Endothelial cell of umbilical vein (primary cell): Measurements from ENCODE around the gene UBE2M. TPM values are rescaled to one million over a fixed set of nuclear protein-coding genes. Genes with fewer than 3 reads are reported as not detected.
A peak's percentile ranks its signal among the peaks of the same experiment; 100 is the strongest.

Source experiments
- BruUV-seq: library from RNA; stranded (reverse); fragments of 400-500 nt; replicated peaks from 2 replicates; lab custom pipeline; 2021; lab: Mats Ljungman, UMichigan
- CTCF ChIA-PET: fragments of 300-600, 350-600 bp; sonication (Branson Sonifier 250); formaldehyde crosslinking; loops from one replicate; lab custom pipeline; 2021; ENCODE audit warnings: antibody characterized with exemption, inconsistent platforms; lab: Charles Lee
- POLR2A ChIA-PET: fragments of 300-600, 350-600 bp; sonication (Branson Sonifier 250); formaldehyde crosslinking; loops from one replicate; lab custom pipeline; 2021; ENCODE audit warnings: antibody characterized with exemption, inconsistent platforms; lab: Charles Lee
- DNase-seq: peaks from one replicate; pipeline ENCODE4 v3.0.0-alpha.2; 2011; ENCODE audit warnings: low read depth, low spot score
- FAIRE-seq: peaks from 2 replicates; lab custom pipeline; 2011; peaks lifted over from hg19 to GRCh38; lab: Jason Lieb, UNC
- H2AFZ ChIP-seq: 2 replicates; pipeline ENCODE4 v1.6.0; 2012; ENCODE audit warnings: low read depth, low read length, control low read depth, inconsistent platforms
- H3K27ac ChIP-seq: 2 replicates; pipeline ENCODE4 v1.5.1; 2011; ENCODE audit warnings: low read depth, mild to moderate bottlenecking, control low read depth, low read length, moderate library complexity; ENCODE audit not compliant: insufficient read depth
- H3K27me3 ChIP-seq, 2 experiments: 2 replicates each; pipeline versions ENCODE4 v1.6.0 to v1.6.1; 2011; ENCODE audit warnings: low read length in 2 of 2, mixed read lengths in 1 of 2; ENCODE audit not compliant: control insufficient read depth in 2 of 2, insufficient read depth in 2 of 2
- H3K36me3 ChIP-seq, 2 experiments: 2 replicates in 1 of 2; 3 replicates in 1 of 2; pipeline ENCODE4 v1.5.1; 2011; ENCODE audit warnings: low read length in 2 of 2, mild to moderate bottlenecking in 1 of 2, moderate library complexity in 1 of 2; ENCODE audit not compliant: control insufficient read depth in 2 of 2, insufficient read depth in 2 of 2; ENCODE audit errors: extremely low read depth in 1 of 2
- H3K4me1 ChIP-seq: 3 replicates; pipeline ENCODE4 v1.5.1; 2011; ENCODE audit warnings: mild to moderate bottlenecking, low read length; ENCODE audit not compliant: control insufficient read depth, insufficient read depth; ENCODE audit errors: extremely low read depth
- H3K4me2 ChIP-seq: 2 replicates; pipeline ENCODE4 v1.6.1; 2011; ENCODE audit warnings: low read length, control low read depth, mixed read lengths; ENCODE audit not compliant: insufficient read depth
- H3K4me3 ChIP-seq, 3 experiments: fragments of 200-600 bp in 1 of 3; sonication (generic), shearing (Covaris generic) in 1 of 3; replicated peaks in 1 of 3; 2 replicates each; pipeline ENCODE4 v1.5.1; 2011 to 2016; ENCODE audit warnings: control low read depth in 3 of 3, low read length in 3 of 3, mild to moderate bottlenecking in 2 of 3, inconsistent platforms in 1 of 3, low read depth in 1 of 3, moderate library complexity in 1 of 3; ENCODE audit not compliant: insufficient read depth in 1 of 3
- H3K79me2 ChIP-seq: 2 replicates; pipeline ENCODE4 v1.6.0; 2012; ENCODE audit warnings: low read length, inconsistent platforms; ENCODE audit not compliant: control insufficient read depth, insufficient read depth
- H3K9ac ChIP-seq: replicated peaks from 2 replicates; pipeline ENCODE3; 2011; ENCODE audit warnings: low read length, control low read depth; ENCODE audit not compliant: insufficient read depth; ENCODE audit errors: extremely low read depth
- H3K9me1 ChIP-seq: replicated peaks from 3 replicates; pipeline ENCODE4 v1.6.0; 2011; ENCODE audit warnings: mild to moderate bottlenecking, low read length; ENCODE audit not compliant: control insufficient read depth, insufficient read depth; ENCODE audit errors: extremely low read depth
- H3K9me3 ChIP-seq: replicated peaks from 2 replicates; pipeline ENCODE4 v1.5.1; 2012; ENCODE audit warnings: low read length, inconsistent platforms; ENCODE audit not compliant: control insufficient read depth, insufficient read depth
- H4K20me1 ChIP-seq: replicated peaks from 2 replicates; pipeline ENCODE3; 2011; ENCODE audit warnings: mild to moderate bottlenecking, low read length; ENCODE audit not compliant: control insufficient read depth, insufficient read depth; ENCODE audit errors: extremely low read depth
- CTCF ChIP-seq, 2 donors: IDR thresholded peaks; 1 replicate in 1 of 2; 2 replicates in 1 of 2; pipeline ENCODE4 v1.5.1; 2011; ENCODE audit warnings: low read length in 2 of 2, mild to moderate bottlenecking in 2 of 2, moderate library complexity in 2 of 2, control low read depth in 1 of 2, inconsistent platforms in 1 of 2, low read depth in 1 of 2; ENCODE audit not compliant: insufficient read depth in 1 of 2; ENCODE audit errors: extremely low read depth in 1 of 2
- EZH2 ChIP-seq: IDR thresholded peaks from 2 replicates; pipeline ENCODE4 v1.6.1; 2012; ENCODE audit warnings: borderline replicate concordance, low read depth, mild to moderate bottlenecking, moderate library complexity, low read length, inconsistent platforms; ENCODE audit not compliant: severe bottlenecking
- FOS ChIP-seq: IDR thresholded peaks from 2 replicates; pipeline ENCODE4 v1.6.1; 2011; ENCODE audit warnings: mild to moderate bottlenecking, low read length, moderate library complexity, borderline replicate concordance; ENCODE audit not compliant: insufficient read depth
- MYC ChIP-seq: IDR thresholded peaks from one replicate; pipeline ENCODE4 v1.6.1; 2011; ENCODE audit warnings: mild to moderate bottlenecking, low read depth, low read length
- POLR2A ChIP-seq: IDR thresholded peaks from 2 replicates; pipeline ENCODE4 v1.6.1; 2012; ENCODE audit warnings: low read depth, mild to moderate bottlenecking, control low read depth, low read length
- POLR2AphosphoS5 ChIP-seq: IDR thresholded peaks from 2 replicates; pipeline ENCODE4 v1.6.1; 2012; ENCODE audit warnings: low read depth, mild to moderate bottlenecking, control low read depth, low read length, moderate library complexity; ENCODE audit not compliant: insufficient read depth
- dilution Hi-C: fragments of 300-500 bp; cut with MboI; formaldehyde crosslinking; loops from one replicate; pipeline ENCODE4 v1.15.0; 2019; ENCODE audit warnings: low sequenced_read_pairs; ENCODE audit not compliant: extremely low pct_ligation_motif_present
- intact Hi-C: fragments of 100-400 bp; cut with micrococcal nuclease; formaldehyde crosslinking; loops from one replicate; pipeline ENCODE4 v1.10.0; 2022
- polyA plus RNA-seq, 4 experiments: library from polyadenylated mRNA; depleted of rRNA in 3 of 4; stranded (reverse) in 3 of 4; unstranded in 1 of 4; fragments of >200 nt; gene quantifications; 2 replicates each; pipeline versions ENCODE4 v1.2.1 to v1.2.3, GENCODE V29; 2011 to 2012; ENCODE audit warnings: missing spikeins in 1 of 4
- total RNA-seq: library from RNA; stranded (reverse); gene quantifications from 2 replicates; pipeline ENCODE4 v1.2.3, GENCODE V29; 2021

The UBE2M gene
- total and polyA plus RNA-seq, 2 donors (not counting 3 experiments of a cell fraction or from before 2014, with no cell fraction given) = 87.8 to 102 TPM

DNA sequence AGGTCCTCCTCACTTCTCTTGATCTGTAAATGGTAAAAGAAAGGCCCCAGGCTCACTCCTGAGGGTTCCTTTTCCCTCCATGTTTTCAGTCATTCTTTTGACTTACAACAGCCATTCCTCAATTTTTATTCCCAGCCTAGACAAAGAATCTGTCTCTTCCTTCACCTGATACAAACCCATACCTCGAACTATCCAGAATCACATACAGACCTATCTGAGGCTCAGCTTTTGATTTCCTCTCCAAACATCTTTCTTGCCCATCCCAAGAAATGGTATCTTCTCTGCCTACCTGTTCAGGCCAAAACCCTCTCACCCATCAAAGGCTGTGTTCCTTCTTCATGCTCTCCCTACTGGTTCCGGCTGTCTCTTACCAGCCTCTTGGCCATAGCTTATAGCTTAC lies 5.8 kb downstream of the UBE2M start:
- Histone ChIP-seq H3K4me3 (no peak overlapping the region), H3K4me2 (no peak overlapping the region), H3K79me2 (peaks cover 36% of the 10 kb centered on the region), H4K20me1 (no peaks in the 10 kb centered on the region), H3K9ac (no peak overlapping the region), H3K27me3 (no peaks in the 10 kb centered on the region), H3K36me3 (peaks cover 16 to 55% of the 10 kb centered on the region in 2 experiments), H3K9me3 (no peaks in the 10 kb centered on the region), H3K27ac (no peak overlapping the region), H3K4me1 (peaks cover 24% of the 10 kb centered on the region), H2AFZ (no peak overlapping the region), H3K9me1 (no peaks in the 10 kb centered on the region)
- DNase-seq (no peak), FAIRE-seq (no peak)
- BruUV-seq = no TSS peak
- CTCF ChIA-PET = interaction anchor here (1.4 to 3.7 kb wide), 3 partner anchors 23 to 39 kb away, joined by 3 to 60 read pairs (median 24); partner anchors contain the start of gene ZBTB45
- intact Hi-C loops = no loop called here
- POLR2A ChIA-PET = interaction anchor here (0.6 kb wide), 1 partner anchor 150 kb away, joined by 3 read pairs; no protein-coding TSS in a partner anchor
- dilution Hi-C loops = no loop called here
- TF ChIP-seq CTCF (IDR thresholded peaks at IDR 0.05; ENCODE audit: extremely low read depth in 1 of 2, insufficient read depth in 1 of 2, low read depth in 1 of 2, low read length in 2 of 2) (no peak), MYC (no peak), POLR2AphosphoS5 (no peak), POLR2A (peak; percentile 0), FOS (no peak), EZH2 (no peak)
